B cell (primary cell): ENCODE data around the gene ZNF268.

ENCODE experiments used
- CTCF ChIP-seq: fragments of 200-600 bp; IDR thresholded peaks from one replicate; pipeline ENCODE4 v1.8.0; 2022; ENCODE audit warnings: antibody characterized with exemption, mild to moderate bottlenecking
- EZH2 ChIP-seq: IDR thresholded peaks from 2 replicates; pipeline ENCODE4 v1.6.1; 2012; ENCODE audit warnings: borderline replicate concordance, low read depth, mild to moderate bottlenecking, moderate library complexity, low read length; ENCODE audit not compliant: insufficient read depth, poor library complexity, severe bottlenecking

- TF ChIP-seq CTCF = no peak
- TF ChIP-seq EZH2 = no peak
Measured at GRCh38 chr12:133233006-133233405, 51.7 kb downstream of the ZNF268 start.
